HepG2 (cell line): Measurements from ENCODE around the gene HUNK. TPM values are rescaled to one million over a fixed set of nuclear protein-coding genes. Genes with fewer than 3 reads are reported as not detected.

ENCODE experiments used
- CENPT ChIP-seq: sonication (generic); formaldehyde crosslinking; IDR thresholded peaks from 2 replicates; pipeline ENCODE4 v1.8.0; 2022; ENCODE audit warnings: low read depth, mild to moderate bottlenecking, moderate library complexity, missing genetic modification reagents
- HNRNPK ChIP-seq: fragments of 200-400 bp; formaldehyde crosslinking; IDR thresholded peaks from 2 replicates; pipeline ENCODE4 v1.6.1; 2018; ENCODE audit warnings: low read length, low read depth, moderate library complexity, mild to moderate bottlenecking; ENCODE audit not compliant: poor library complexity, severe bottlenecking
- IKZF5 ChIP-seq: IDR thresholded peaks from 2 replicates; pipeline ENCODE4 v1.6.1; 2018; ENCODE audit warnings: missing genetic modification reagents, mild to moderate bottlenecking, missing compliant biosample characterization
- KDM1A ChIP-seq: IDR thresholded peaks from 2 replicates; pipeline ENCODE4 v1.6.1; 2016; ENCODE audit warnings: missing compliant biosample characterization
- MTF1 ChIP-seq: sonication (generic); formaldehyde crosslinking; IDR thresholded peaks from 2 replicates; pipeline ENCODE4 v1.5.0; 2020; ENCODE audit warnings: missing genetic modification reagents
- NFYC ChIP-seq: IDR thresholded peaks from 2 replicates; pipeline ENCODE4 v1.6.1; 2016; ENCODE audit warnings: missing genetic modification reagents, missing compliant biosample characterization
- PATZ1 ChIP-seq: sonication (generic); formaldehyde crosslinking; IDR thresholded peaks from 2 replicates; pipeline ENCODE4 v1.4.0; 2020; ENCODE audit warnings: missing genetic modification reagents
- PBX2 ChIP-seq: IDR thresholded peaks from 2 replicates; pipeline ENCODE4 v1.6.1; 2016; ENCODE audit warnings: control low read depth
- SP5 ChIP-seq: IDR thresholded peaks from 2 replicates; pipeline ENCODE4 v1.6.1; 2016; ENCODE audit warnings: low read depth, borderline replicate concordance
- THRA ChIP-seq: sonication (generic); formaldehyde crosslinking; IDR thresholded peaks from 2 replicates; pipeline ENCODE4 v1.4.0; 2020; ENCODE audit warnings: missing genetic modification reagents, borderline replicate concordance
- ZFP37 ChIP-seq: sonication (generic); formaldehyde crosslinking; IDR thresholded peaks from 2 replicates; pipeline ENCODE4 v1.4.0; 2020; ENCODE audit warnings: missing genetic modification reagents, borderline replicate concordance
- ZNF275 ChIP-seq: sonication (generic); formaldehyde crosslinking; IDR thresholded peaks from 2 replicates; pipeline ENCODE4 v1.8.0; 2022; ENCODE audit warnings: missing genetic modification reagents, mild to moderate bottlenecking, inconsistent platforms, borderline replicate concordance
- ZNF280B ChIP-seq: sonication (generic); formaldehyde crosslinking; IDR thresholded peaks from 2 replicates; pipeline ENCODE4 v1.5.0; 2020; ENCODE audit warnings: missing genetic modification reagents, mild to moderate bottlenecking, borderline replicate concordance
- ZNF343 ChIP-seq: sonication (generic); formaldehyde crosslinking; IDR thresholded peaks from 2 replicates; pipeline ENCODE4 v1.4.0; 2020; ENCODE audit warnings: mild to moderate bottlenecking, missing genetic modification reagents
- ZNF503 ChIP-seq: sonication (generic); formaldehyde crosslinking; IDR thresholded peaks from 2 replicates; pipeline ENCODE4 v1.4.0; 2020; ENCODE audit warnings: missing genetic modification reagents
- polyA plus RNA-seq, 8 experiments: library from polyadenylated mRNA; depleted of rRNA in 3 of 8; stranded (reverse) in 7 of 8; unstranded in 1 of 8; fragments of >200 nt; fragmentation: Illumina TruSeq in 4 of 8; extraction: Trizol in 4 of 8; gene quantifications; 2 replicates each; pipeline versions ENCODE4 v1.2.1 to v1.2.3, GENCODE V29; 2011 to 2016; ENCODE audit warnings: low read depth in 4 of 8, missing spikeins in 1 of 8, mixed read lengths in 1 of 8; ENCODE audit not compliant: insufficient read depth in 1 of 8
- total RNA-seq, 5 experiments: library from RNA; depleted of rRNA; stranded (reverse); fragments of >200 nt; fragmentation: Illumina TruSeq; extraction: Trizol; gene quantifications; 2 replicates each; pipeline ENCODE4 v1.2.3, GENCODE V29; 2016; ENCODE audit warnings: low read depth in 1 of 5

The HUNK gene
- total and polyA plus RNA-seq, 2 of the 13 experiments (the other 11 are each of a cell fraction or from before 2014, with no cell fraction given), result 1.8 to 1.9 TPM

- no peak for TF ChIP-seq ZNF280B (CRISPR knock-in tag)
- peak; percentile 44; the same call in 1 of the 2 replicates for TF ChIP-seq PATZ1
- TF ChIP-seq PBX2, result no peak
- TF ChIP-seq ZNF275 (CRISPR knock-in tag), result no peak
- TF ChIP-seq IKZF5 (CRISPR knock-in tag), result peak; percentile 23; the same call in 1 of the 2 replicates
- TF ChIP-seq CENPT, result no peak
- 0 out of 2 replicates have a peak, but pooled peaks have one; percentile 27 for TF ChIP-seq ZFP37 (CRISPR knock-in tag)
- TF ChIP-seq HNRNPK, result peak; percentile 25
- no peak for TF ChIP-seq MTF1 (CRISPR knock-in tag)
- TF ChIP-seq ZNF343 (CRISPR knock-in tag), result 0 out of 2 replicates have a peak, but pooled peaks have one; percentile 29
- TF ChIP-seq ZNF503, result 0 out of 2 replicates have a peak, but pooled peaks have one; percentile 17
- no peak for TF ChIP-seq KDM1A (CRISPR knock-in tag)
- TF ChIP-seq SP5 (CRISPR knock-in tag), result no peak
- TF ChIP-seq THRA (CRISPR knock-in tag), result 0 out of 2 replicates have a peak, but pooled peaks have one; percentile 16
- no peak for TF ChIP-seq NFYC (CRISPR knock-in tag)
These were observed at the start of gene HUNK (continued) for GRCh38 chr21:31872452-31873274.
